GM12865 (cell line): ENCODE results near the gene PYGB.

Source experiments
- DNase-seq: peaks from one replicate; pipeline ENCODE4 v3.0.0; 2010; ENCODE audit warnings: low read depth
- H3K4me3 ChIP-seq: 2 replicates; pipeline ENCODE4 v1.5.1; 2011; ENCODE audit warnings: mild to moderate bottlenecking, low read depth, low read length, control low read depth
- CTCF ChIP-seq: IDR thresholded peaks from 2 replicates; pipeline ENCODE4 v1.5.1; 2011; ENCODE audit warnings: low read length, control low read depth, low read depth, inconsistent platforms; ENCODE audit not compliant: insufficient read depth; ENCODE audit errors: missing control alignments

The PYGB gene

DNA sequence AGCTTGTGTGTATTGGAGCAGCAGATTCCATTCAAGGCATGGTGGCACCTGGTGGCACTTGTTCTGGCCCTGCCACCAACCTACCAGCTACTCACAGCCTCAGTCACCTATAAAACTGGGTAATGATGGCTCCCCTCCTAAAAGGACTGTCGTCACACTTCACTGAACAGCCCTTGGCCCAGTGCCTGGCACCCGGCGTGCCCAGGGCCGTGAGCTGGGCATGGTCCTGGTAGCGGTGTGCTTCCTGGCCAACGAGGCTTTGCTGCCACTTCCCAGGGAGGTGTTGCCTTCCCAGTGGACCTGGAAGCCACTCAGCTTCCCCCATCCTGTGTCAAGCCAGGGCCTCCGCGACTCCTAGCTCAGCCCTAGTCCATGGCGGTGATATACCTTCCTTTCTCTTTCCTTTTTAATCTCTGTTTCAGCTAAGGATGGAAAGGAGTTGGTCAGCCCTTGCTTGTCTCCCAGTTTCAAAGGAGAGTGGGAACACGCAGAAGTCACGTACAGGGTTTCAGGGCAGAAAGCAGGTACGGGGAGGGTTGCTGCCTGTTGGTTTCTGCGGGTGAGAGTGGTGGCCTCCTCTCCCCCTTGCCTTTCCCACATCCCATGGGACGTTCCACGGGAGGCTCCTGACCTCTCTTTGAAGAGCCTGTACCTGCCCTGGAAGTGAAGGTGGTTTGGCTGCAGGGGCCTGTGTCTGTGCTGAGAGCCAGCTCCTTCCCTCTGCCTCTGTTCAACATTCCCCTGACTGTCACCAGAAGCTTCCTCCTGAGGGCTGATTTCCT lies 26.9 kb upstream of the PYGB start:
- TF ChIP-seq CTCF, result no peak
- no peak for DNase-seq
- H3K4me3 ChIP-seq, result no peak overlapping the region

DNA sequence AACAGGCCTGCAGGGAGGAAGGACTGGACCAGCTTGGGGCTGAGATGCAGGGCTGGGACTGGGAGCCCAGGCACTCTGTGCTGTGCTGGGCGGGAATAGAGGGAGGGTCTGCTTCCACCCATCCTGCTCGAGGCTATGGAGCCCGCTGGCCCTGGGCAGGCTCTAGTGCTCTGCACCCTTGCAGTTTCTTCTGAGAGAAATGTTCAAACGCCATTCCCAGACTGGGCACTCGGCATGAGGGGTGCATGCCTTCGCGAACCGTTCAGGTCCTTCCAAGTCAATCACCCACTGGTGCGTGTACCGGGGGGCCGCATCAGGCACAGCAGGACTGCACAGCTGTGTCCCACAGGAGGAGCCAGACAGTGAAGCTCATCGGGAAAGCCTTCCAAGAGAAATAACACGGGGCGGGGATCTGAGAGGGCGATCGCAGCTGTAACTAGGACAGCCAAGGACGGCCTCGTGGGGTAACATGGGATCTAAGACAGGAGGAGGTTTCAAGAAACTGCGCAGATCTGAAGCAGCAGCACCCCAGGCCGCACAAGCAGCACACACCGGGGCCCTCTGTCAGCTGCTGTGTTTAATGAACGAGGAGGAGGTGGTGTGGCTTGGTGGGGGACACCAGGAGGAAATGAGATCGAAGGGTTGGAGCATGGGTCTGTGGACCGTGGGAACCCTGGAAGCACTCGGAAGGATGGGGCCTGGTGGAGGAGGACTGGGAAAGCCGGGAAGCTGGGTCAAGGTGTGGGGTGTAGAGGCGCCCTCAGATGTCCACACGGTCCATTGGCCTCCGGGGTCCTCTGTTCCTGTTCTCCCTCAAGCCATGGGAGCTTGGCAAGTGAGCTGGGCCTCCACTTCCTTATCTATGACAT lies 26.1 kb upstream of the PYGB start:
- DNase-seq, result no peak
- no peak overlapping the region for H3K4me3 ChIP-seq
- no peak for TF ChIP-seq CTCF

- no peak overlapping the region for H3K4me3 ChIP-seq
- no peak for TF ChIP-seq CTCF
- DNase-seq, result no peak
These were observed 25.3 kb upstream of the PYGB start for GRCh38 chr20:25222461-25223178.

GRCh38 chr20:25223179-25223661 lies 24.7 kb upstream of the PYGB start:
- DNase-seq, result peak; percentile 32
- TF ChIP-seq CTCF, result no peak
- no peak overlapping the region for H3K4me3 ChIP-seq

- no peak for DNase-seq
- TF ChIP-seq CTCF, result no peak
- H3K4me3 ChIP-seq, result no peak overlapping the region
These were observed 23.8 kb upstream of the PYGB start for GRCh38 chr20:25223765-25224720.

- no peak for TF ChIP-seq CTCF
- DNase-seq, result no peak
These were observed 22.9 kb upstream of the PYGB start for GRCh38 chr20:25224941-25225340.

More at GRCh38 chr20:25224941-25225340, 22.9 kb upstream of the PYGB start:
- H3K4me3 ChIP-seq, result no peak overlapping the region
